Loucy (cell line): ENCODE results near the gene UVRAG.

ENCODE experiments used
- H2AFZ ChIP-seq: fragments of 200-600 bp; sonication (generic); 2 replicates; pipeline ENCODE4 v1.6.0; 2016; ENCODE audit warnings: antibody characterized with exemption, mild to moderate bottlenecking, low read length, moderate library complexity
- H3F3A ChIP-seq: fragments of 200-600 bp; 2 replicates; pipeline ENCODE4 v1.6.0; 2016; ENCODE audit warnings: antibody characterized with exemption, low read depth, mild to moderate bottlenecking
- H3K27me3 ChIP-seq: fragments of 200-600 bp; sonication (generic); 2 replicates; pipeline ENCODE4 v1.6.1; 2014; ENCODE audit warnings: low read length, mild to moderate bottlenecking; ENCODE audit not compliant: insufficient read depth, poor library complexity, severe bottlenecking
- H3K36me3 ChIP-seq: fragments of 200-600 bp; sonication (generic); 2 replicates; pipeline ENCODE4 v1.6.1; 2016; ENCODE audit warnings: low read length; ENCODE audit not compliant: insufficient read depth
- H3K4me1 ChIP-seq: fragments of 200-600 bp; sonication (generic); 2 replicates; pipeline ENCODE4 v1.5.1; 2014; ENCODE audit warnings: low read length, mild to moderate bottlenecking; ENCODE audit not compliant: insufficient read depth, poor library complexity, severe bottlenecking
- H3K4me2 ChIP-seq: fragments of 200-600 bp; sonication (generic); 2 replicates; pipeline ENCODE4 v1.6.0; 2014; ENCODE audit warnings: antibody characterized with exemption, low read length, low read depth, mild to moderate bottlenecking; ENCODE audit not compliant: poor library complexity, severe bottlenecking
- H3K4me3 ChIP-seq: fragments of 200-600 bp; sonication (generic); 2 replicates; pipeline ENCODE4 v1.5.1; 2014; ENCODE audit warnings: low read length, mild to moderate bottlenecking, mixed read lengths; ENCODE audit not compliant: poor library complexity, severe bottlenecking
- H3K79me2 ChIP-seq: fragments of 200-600 bp; sonication (generic); 2 replicates; pipeline ENCODE4 v1.6.1; 2014; ENCODE audit warnings: low read length; ENCODE audit not compliant: insufficient read depth
- H3K9ac ChIP-seq: fragments of 200-600 bp; sonication (generic); 2 replicates; pipeline ENCODE4 v1.6.0; 2014; ENCODE audit warnings: mild to moderate bottlenecking, low read depth, low read length, moderate library complexity; ENCODE audit not compliant: poor library complexity, severe bottlenecking
- H3K9me2 ChIP-seq: fragments of 200-600 bp; sonication (generic); replicated peaks from 2 replicates; pipeline ENCODE4 v1.6.1; 2016; ENCODE audit warnings: low read depth, low read length, mixed read lengths
- H3K9me3 ChIP-seq: fragments of 200-600 bp; sonication (generic); 2 replicates; pipeline ENCODE4 v1.6.1; 2014; ENCODE audit warnings: mild to moderate bottlenecking, antibody characterized with exemption, low read length, low read depth; ENCODE audit not compliant: insufficient read depth
- H4K20me1 ChIP-seq: fragments of 200-600 bp; sonication (generic); 2 replicates; pipeline ENCODE4 v1.6.0; 2014; ENCODE audit warnings: antibody characterized with exemption, low read length, mild to moderate bottlenecking; ENCODE audit not compliant: insufficient read depth, poor library complexity, severe bottlenecking
- CTCF ChIP-seq: fragments of 200-600 bp; sonication (generic); conservative IDR thresholded peaks from 2 replicates; pipeline ENCODE4 v1.5.1; 2014; ENCODE audit warnings: mild to moderate bottlenecking, antibody characterized with exemption, low read length
- EZH2phosphoT487 ChIP-seq: fragments of 200-600 bp; IDR thresholded peaks from 2 replicates; pipeline ENCODE4 v1.6.1; 2018; ENCODE audit warnings: antibody characterized with exemption, mild to moderate bottlenecking, moderate library complexity, borderline replicate concordance

Gene UVRAG

DNA sequence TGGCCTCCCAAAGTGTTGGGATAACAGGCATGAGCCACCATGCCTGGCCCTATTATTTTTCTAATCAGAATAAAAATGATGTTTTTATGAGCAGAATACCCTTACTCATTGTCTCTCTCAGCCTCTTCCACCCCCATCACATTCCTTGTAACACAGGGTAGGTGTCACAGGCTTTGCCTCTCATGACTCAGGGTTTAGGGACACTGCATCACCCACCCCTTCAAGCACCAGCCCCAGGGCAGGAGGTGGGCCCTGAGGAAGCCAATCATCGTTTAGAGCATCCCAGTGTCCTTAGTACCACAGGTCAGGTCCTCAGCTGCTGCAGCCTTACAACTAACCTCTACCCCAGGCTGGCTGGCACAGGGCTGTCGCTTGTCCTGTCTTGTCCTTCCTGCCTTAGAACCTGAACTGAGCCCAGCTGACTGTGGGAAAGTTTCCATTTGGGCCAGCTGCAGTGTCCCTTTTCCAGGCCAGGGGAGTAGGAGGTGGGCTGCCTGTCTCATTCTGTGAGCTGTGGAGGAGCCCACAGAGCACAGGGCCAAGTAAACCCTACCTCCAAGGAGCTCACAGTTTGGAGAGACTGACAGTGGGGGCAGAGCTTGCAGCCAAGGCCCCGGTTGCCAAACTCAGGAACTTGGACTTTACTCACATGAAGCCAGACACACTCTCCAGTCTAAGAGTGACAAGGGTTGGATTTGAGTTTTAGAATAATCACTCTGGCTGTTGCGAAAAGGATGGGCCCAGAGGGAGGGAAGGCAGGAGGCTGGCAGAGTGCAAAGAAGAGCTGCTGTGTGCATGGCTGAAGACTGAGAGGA, 19.5 kb upstream of the UVRAG start:
- Histone ChIP-seq H3K9me2 (no peaks in the 10 kb centered on the region), H3K4me3 (no peak overlapping the region), H3K9me3 (no peaks in the 10 kb centered on the region), H3K79me2 (no peaks in the 10 kb centered on the region), H3K9ac (no peak overlapping the region), H3K4me1 (no peaks in the 10 kb centered on the region), H4K20me1 (no peaks in the 10 kb centered on the region), H3F3A (no peaks in the 10 kb centered on the region), H3K36me3 (no peaks in the 10 kb centered on the region), H3K4me2 (no peak overlapping the region), H2AFZ (no peak overlapping the region), H3K27me3 (no peaks in the 10 kb centered on the region)
- TF ChIP-seq EZH2phosphoT487 (no peak), CTCF (no peak)

DNA sequence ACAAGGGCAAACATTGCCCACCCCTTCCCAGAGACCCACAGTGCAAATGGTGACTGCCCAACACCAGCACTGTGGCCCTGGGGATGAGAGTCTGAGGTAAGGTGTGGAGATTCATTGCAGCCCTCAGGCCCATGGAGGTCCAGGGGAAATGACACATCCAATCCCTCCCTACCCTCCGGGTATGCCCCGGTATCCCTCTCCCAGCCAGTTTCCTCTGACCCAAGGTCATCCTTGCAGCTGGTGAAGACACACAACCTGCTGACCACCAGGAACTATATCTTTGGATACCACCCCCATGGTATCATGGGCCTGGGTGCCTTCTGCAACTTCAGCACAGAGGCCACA, 18.9 kb upstream of the UVRAG start:
- H3K27me3 ChIP-seq = no peaks in the 10 kb centered on the region
- H4K20me1 ChIP-seq = no peaks in the 10 kb centered on the region

DNA sequence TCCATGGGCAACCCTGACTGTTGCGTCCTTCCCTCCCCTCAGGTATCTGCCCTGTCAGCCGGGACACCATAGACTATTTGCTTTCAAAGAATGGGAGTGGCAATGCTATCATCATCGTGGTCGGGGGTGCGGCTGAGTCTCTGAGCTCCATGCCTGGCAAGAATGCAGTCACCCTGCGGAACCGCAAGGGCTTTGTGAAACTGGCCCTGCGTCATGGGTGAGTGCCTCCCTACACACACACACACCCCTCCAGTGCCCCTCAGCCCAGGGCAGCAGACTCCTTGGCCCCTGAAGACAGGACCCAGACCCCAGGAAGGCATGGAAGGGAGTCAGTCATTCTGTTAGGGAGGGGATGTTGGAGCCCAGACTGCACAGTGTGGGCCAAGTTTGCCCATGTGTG, 17.9 kb upstream of the UVRAG start:
- no peak overlapping the region for H3K4me2 ChIP-seq
- no peak overlapping the region for H3K4me3 ChIP-seq
- H3K4me1 ChIP-seq = peaks cover 13% of the 10 kb centered on the region
- H3K27me3 ChIP-seq = no peaks in the 10 kb centered on the region
- no peaks in the 10 kb centered on the region for H3K79me2 ChIP-seq
- H4K20me1 ChIP-seq = no peaks in the 10 kb centered on the region
- no peaks in the 10 kb centered on the region for H3K9me2 ChIP-seq
- no peaks in the 10 kb centered on the region for H3F3A ChIP-seq
- TF ChIP-seq EZH2phosphoT487 = no peak
- TF ChIP-seq CTCF = no peak
- H3K9ac ChIP-seq = no peak overlapping the region
- H3K36me3 ChIP-seq = no peaks in the 10 kb centered on the region
- no peaks in the 10 kb centered on the region for H3K9me3 ChIP-seq
- no peak overlapping the region for H2AFZ ChIP-seq

More for the DNA sequence above, 18.9 kb upstream of the UVRAG start:
- H3K4me3 ChIP-seq = no peak overlapping the region
- H3K36me3 ChIP-seq = no peaks in the 10 kb centered on the region
- H3K79me2 ChIP-seq = no peaks in the 10 kb centered on the region
- H2AFZ ChIP-seq = no peak overlapping the region
- H3K9me2 ChIP-seq = no peaks in the 10 kb centered on the region
- H3F3A ChIP-seq = no peaks in the 10 kb centered on the region
- H3K9me3 ChIP-seq = no peaks in the 10 kb centered on the region
- H3K4me2 ChIP-seq = no peak overlapping the region
- TF ChIP-seq EZH2phosphoT487 (no peak), CTCF (no peak)
- H3K9ac ChIP-seq = no peak overlapping the region
- peaks cover 3% of the 10 kb centered on the region for H3K4me1 ChIP-seq
